PFSK-1 (cell line): Measurements from ENCODE around the gene GPC6.

Experiments
- POLR2AphosphoS5 ChIP-seq: IDR thresholded peaks from 2 replicates; pipeline ENCODE4 v1.6.1; 2012; ENCODE audit warnings: low read depth, mild to moderate bottlenecking, control low read depth, low read length, moderate library complexity
- REST ChIP-seq, 2 experiments: IDR thresholded peaks; 2 replicates each; pipeline versions ENCODE4 v1.6.1 to v1.8.0; 2011 to 2012; ENCODE audit warnings: low read depth in 2 of 2, low read length in 2 of 2, control low read depth in 1 of 2, inconsistent platforms in 1 of 2, mild to moderate bottlenecking in 1 of 2, moderate library complexity in 1 of 2; ENCODE audit not compliant: insufficient read depth in 1 of 2
- SIN3A ChIP-seq: IDR thresholded peaks from 2 replicates; pipeline ENCODE4 v1.6.1; 2012; ENCODE audit warnings: mild to moderate bottlenecking, low read length, moderate library complexity, borderline replicate concordance; ENCODE audit not compliant: insufficient read depth

- TF ChIP-seq SIN3A (no peak), POLR2AphosphoS5 (no peak), REST (IDR thresholded peaks at IDR 0.05; ENCODE audit: insufficient read depth in 1 of 2, low read depth in 2 of 2, low read length in 2 of 2) (no peak)
Observed at GRCh38 chr13:94182185-94182761, 955.7 kb downstream of the GPC6 start.
